ENCODE results near the gene TRIM66. TPM values are rescaled to one million over a fixed set of nuclear protein-coding genes. Genes with fewer than 3 reads are reported as not detected.

TRIM66 gene
- total RNA-seq, 1 donor from 2014 or later: 11.0 TPM

- TF ChIP-seq CTCF (IDR thresholded peaks at IDR 0.05): no peak
- H3K27me3 ChIP-seq (ENCODE audit: low read depth): no peaks in the 10 kb centered on the region
- no peak for DNase-seq
- peaks cover 45% of the 10 kb centered on the region for H3K4me1 ChIP-seq
- no peak for ATAC-seq
- no peaks in the 10 kb centered on the region for H3K9me3 ChIP-seq
- H3K27ac ChIP-seq: no peak overlapping the region
- H3K36me3 ChIP-seq: peaks cover 41% of the 10 kb centered on the region
- H3K4me3 ChIP-seq: no peak overlapping the region
- intact Hi-C loops (cut with DNase I): no loop called here
Observed at GRCh38 chr11:8685306-8685705, 2.8 kb upstream of the TRIM66 start.

GRCh38 chr11:8684600-8685290 is 2.3 kb upstream of the TRIM66 start:
- no peak for DNase-seq
- intact Hi-C loops (cut with DNase I): no loop called here
- H3K27ac ChIP-seq: no peak overlapping the region
- H3K27me3 ChIP-seq (ENCODE audit: low read depth): no peaks in the 10 kb centered on the region
- peaks cover 41% of the 10 kb centered on the region for H3K36me3 ChIP-seq
- ATAC-seq: no peak
- TF ChIP-seq CTCF (IDR thresholded peaks at IDR 0.05): no peak
- no peaks in the 10 kb centered on the region for H3K9me3 ChIP-seq
- peaks cover 45% of the 10 kb centered on the region for H3K4me1 ChIP-seq
- H3K4me3 ChIP-seq: no peak overlapping the region

GRCh38 chr11:8683115-8683807 is 796 bp upstream of the TRIM66 start:
- ATAC-seq (peak; percentile 4 to 17), DNase-seq (peak; percentile 66)
- intact Hi-C loops (cut with DNase I): no loop called here
- Histone ChIP-seq H3K27me3 (ENCODE audit: low read depth) (no peaks in the 10 kb centered on the region), H3K36me3 (peaks cover 41% of the 10 kb centered on the region), H3K4me1 (peaks cover 37% of the 10 kb centered on the region), H3K4me3 (peak overlapping the region; percentile 97), H3K27ac (peak overlapping the region; percentile 99), H3K9me3 (no peaks in the 10 kb centered on the region)
- no peak for TF ChIP-seq CTCF (IDR thresholded peaks at IDR 0.05)

GRCh38 chr11:8681837-8682302 is 595 bp downstream of the TRIM66 start:
- Histone ChIP-seq H3K9me3 (no peaks in the 10 kb centered on the region), H3K36me3 (peaks cover 34% of the 10 kb centered on the region), H3K27ac (peak overlapping the region; percentile 99), H3K27me3 (ENCODE audit: low read depth) (no peaks in the 10 kb centered on the region), H3K4me1 (peaks cover 28% of the 10 kb centered on the region), H3K4me3 (peak overlapping the region; percentile 97)
- DNase-seq (no peak), ATAC-seq (peak in 1 of 2 donors; percentile 46)
- no peak for TF ChIP-seq CTCF (IDR thresholded peaks at IDR 0.05)
- intact Hi-C loops (cut with DNase I): no loop called here

- no peak for ATAC-seq
- Histone ChIP-seq H3K36me3 (peaks cover 5% of the 10 kb centered on the region), H3K27me3 (ENCODE audit: low read depth) (no peaks in the 10 kb centered on the region), H3K4me3 (no peak overlapping the region), H3K27ac (no peak overlapping the region), H3K9me3 (no peaks in the 10 kb centered on the region), H3K4me1 (peaks cover 15% of the 10 kb centered on the region)
- no peak for DNase-seq
- no peak for TF ChIP-seq CTCF (IDR thresholded peaks at IDR 0.05)
- intact Hi-C loops (cut with DNase I): no loop called here
Observed at GRCh38 chr11:8679006-8679405, 3.5 kb downstream of the TRIM66 start.
